ENCODE results near the gene GID8.
"Not testable (repeated sequence)": the region's sequence is repeated elsewhere in the genome, so short reads cannot be mapped to it uniquely, and the experiment has no call there.

Gene GID8

GRCh38 chr20:62922451-62922921 lies 15.5 kb upstream of the GID8 start:
- DNase-seq (ENCODE audit: low spot score): peak; percentile 53

DNA sequence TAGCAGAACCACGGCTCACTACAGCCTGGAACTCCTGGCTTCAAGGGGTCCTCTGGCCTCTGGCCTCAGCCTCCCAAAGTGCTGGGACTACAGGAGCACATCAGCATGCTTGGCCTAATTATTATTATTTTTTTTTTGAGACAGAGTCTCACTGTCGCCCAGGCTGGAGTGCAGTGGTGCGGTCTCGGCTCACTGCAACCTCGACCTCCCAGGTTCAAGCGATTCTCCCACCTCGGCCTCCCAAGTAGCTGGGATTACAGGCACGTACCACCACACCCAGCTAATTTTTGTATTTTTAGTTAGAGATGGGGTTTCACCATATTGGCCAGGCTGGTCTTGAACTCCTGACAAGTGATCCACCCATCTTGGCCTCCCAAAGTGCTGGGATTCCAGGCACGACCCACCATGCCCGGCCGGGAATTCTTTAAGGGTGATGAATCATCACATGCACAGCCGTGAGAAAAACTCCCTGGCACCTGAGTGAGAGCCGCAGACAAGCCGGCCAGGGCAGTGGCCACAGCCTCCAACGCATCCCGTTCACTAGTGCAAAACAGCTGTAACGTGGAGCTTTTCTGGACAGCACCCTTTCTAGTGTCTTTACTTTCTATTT lies 14.8 kb upstream of the GID8 start:
- DNase-seq (ENCODE audit: low spot score): not testable (repeated sequence)

DNA sequence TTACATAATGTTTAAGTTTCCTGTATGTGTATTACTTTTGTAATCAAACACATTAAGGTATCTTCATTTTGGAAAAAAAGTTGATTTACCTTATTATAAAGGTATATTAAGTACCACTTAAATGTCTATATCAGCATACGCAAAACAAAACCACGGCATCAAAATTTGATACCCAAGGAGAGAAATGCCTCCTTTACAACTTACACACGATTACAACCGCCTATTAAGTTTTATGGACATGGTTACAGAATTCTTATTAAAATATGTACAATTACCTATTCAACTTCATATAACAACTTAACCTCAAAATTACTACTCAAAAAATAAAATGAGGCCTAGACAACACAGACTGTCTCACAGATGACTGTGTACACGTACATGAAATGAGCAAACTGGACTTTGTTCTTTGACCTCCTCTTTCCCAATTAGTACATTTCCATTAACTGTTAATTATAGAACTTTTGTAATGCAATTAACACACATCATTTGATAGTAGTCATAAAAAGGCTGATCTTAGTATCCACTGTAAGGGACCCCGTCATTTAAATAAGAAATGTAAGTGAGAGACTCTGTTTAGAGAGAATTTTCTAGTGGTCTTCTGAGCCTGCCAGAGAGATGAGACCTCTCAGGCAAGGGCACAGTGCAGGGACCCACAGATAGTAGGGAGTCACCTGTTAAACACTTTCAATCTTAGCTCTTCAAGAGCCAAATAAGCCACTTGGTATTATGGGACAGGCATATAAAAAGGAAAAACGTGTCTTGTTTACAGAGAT lies 14.1 kb upstream of the GID8 start:
- DNase-seq (ENCODE audit: low spot score): no peak

DNA sequence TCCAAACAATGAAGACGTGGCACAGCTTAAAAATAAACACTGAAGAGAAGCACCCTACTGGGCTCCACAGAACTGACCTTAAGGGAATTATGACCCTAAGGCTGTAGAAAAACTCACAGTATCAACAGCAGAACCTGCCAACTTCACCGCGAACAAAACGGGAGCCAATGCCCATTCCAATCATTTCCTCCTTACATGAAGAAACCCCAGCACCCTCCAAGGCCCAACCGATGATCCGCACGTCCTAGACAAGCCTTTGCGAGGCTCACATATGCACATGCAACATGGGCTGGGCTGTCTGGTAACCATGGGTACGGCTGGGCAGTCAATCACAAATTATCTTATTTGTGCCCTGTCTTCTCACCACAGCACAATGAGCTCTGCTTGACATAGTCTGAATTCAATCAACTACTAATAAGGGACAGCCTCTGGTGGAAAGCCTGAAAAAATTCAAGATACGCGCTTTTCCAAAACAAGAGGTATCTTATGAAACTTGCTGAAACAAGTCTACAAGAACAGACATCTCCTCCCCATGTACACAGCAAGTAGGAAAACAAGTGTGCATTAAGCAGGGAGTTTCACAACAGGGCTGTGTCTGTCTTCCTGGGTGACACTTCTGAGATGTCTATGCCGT lies 13.4 kb upstream of the GID8 start:
- DNase-seq (ENCODE audit: low spot score): no peak

- DNase-seq (ENCODE audit: low spot score): no peak
Observed at GRCh38 chr20:62925076-62925419, 12.9 kb upstream of the GID8 start.

GRCh38 chr20:62925420-62926228 lies 12.3 kb upstream of the GID8 start:
- peak; percentile 24 for DNase-seq (ENCODE audit: low spot score)

DNA sequence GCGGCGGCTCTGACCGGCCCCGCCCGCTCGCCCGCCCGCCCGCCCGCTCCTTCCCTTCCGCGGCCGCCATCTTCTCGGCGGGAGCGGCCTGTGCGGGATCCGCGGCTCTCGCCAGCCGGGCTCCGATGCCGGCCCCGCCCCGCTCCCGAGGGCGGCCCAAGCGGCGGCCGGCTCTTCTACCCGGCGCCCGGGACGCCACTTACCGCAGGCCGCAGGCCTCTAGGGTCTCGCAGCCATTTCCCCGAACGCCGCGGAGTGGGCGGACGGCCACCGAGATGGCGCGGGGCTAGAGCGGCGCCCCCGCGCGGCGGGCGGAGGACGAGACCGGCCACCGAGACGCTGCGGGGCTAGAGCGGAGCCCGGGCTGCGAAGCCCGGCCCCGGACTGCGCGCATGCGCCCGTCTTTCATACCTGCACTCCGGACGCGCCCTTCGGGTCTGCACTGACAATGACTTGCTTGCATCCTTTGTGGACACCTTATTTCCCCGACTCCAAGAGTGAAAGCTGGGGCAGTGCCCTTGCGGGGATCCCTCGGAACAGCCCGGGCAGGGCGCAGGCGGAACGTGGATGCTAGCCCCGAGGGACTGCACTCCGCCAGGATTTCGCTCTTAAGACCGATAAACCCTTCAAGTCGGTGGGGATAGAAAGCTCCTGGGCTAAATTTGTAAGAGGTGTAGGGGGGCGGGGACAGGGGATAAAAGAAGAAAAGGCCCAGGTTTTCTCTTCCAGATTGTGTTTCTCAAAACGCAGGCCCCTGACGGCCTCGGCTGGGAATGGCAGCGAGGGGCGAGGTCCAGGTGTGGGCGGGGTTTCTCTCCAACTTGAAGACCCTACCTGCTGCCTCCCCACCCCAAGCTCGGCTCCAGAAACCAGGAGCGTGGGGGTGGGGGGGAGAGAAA lies 11.5 kb upstream of the GID8 start, which contains the start of gene DIDO1:
DIDO1 (minus strand) TSS at position 277 of the 899 bp plus-strand sequence.
- DNase-seq (ENCODE audit: low spot score): peak; percentile 93

DNA sequence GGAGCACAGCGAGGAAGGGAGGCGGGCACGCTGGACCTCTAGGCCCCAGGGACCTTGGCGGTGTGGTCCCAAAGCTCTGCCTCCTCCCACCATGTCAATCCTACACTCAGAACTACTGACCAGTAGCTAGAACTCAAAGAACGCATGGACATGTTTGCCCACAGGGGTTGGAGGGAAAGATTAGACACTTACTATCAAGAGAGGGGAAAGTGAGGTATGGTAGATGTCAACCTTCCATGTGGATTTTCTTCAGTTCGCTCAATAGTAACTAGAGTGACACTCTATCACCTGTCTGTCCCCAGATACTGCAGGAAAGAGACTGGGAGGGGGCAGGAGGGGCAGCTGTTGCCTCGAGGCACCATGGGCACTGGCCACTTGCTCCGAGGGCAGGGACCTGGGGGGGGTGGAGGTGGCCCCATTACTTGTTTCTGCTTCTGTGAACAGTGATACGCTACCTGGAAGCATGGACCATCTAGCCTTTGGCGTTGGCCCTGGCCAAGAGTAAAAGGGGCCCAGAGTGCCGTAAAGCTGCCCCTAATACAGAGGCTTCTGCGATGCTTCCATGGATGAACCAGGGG lies 10.7 kb upstream of the GID8 start:
- no peak for DNase-seq (ENCODE audit: low spot score)

- DNase-seq (ENCODE audit: low spot score): peak; percentile 21
Observed at GRCh38 chr20:62928246-62928939, 9.6 kb upstream of the GID8 start.

GRCh38 chr20:62929051-62929538 lies 8.9 kb upstream of the GID8 start:
- DNase-seq (ENCODE audit: low spot score): peak; percentile 43

- no peak for DNase-seq (ENCODE audit: low spot score)
Observed at GRCh38 chr20:62931464-62931863, 6.5 kb upstream of the GID8 start.

DNA sequence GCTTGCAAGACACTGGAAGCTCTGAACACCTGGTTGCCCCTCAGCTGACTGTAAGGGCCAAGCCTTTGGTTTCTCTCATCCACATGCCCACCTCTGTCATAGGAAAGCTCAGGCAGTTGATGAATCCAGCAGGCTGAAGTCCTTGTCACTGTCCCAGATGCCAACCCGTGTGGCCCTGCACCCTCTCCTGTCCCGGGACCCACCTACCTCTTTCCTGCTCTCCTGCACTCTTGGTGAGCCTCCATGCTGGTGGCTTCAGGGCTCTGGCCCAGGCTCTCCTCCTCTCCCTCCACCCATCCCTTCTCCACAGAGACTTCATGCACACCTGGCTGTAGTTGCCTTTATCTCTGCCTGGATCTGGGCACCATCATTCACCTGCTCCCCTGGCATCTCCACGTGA lies 4.0 kb upstream of the GID8 start:
- no peak for DNase-seq (ENCODE audit: low spot score)

- no peak for DNase-seq (ENCODE audit: low spot score)
Observed at GRCh38 chr20:62935204-62935967, 2.6 kb upstream of the GID8 start.

- no peak for DNase-seq (ENCODE audit: low spot score)
Observed at GRCh38 chr20:62935968-62936585, 1.9 kb upstream of the GID8 start.

- DNase-seq (ENCODE audit: low spot score): peak; percentile 96
Observed at GRCh38 chr20:62937268-62938104, 461 bp upstream of the GID8 start.

DNA sequence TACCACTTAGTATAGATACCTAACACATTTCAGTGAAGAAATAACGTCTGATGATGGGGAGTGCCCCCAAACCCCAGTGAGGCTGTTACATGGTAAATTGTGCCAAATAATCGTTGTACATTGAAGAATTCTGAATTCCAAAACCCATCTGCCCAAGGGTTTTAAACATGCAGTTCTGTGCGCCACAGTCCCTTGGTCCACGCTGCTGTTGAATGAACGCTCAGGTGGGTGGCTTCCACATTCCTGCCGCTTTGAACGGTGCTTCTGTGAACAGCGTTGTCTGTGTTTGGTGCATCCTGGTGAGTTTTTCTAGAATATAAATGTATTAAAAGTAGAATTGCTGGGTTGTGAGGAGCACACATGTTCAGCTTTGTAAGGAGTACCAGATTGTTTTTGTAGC lies 2.9 kb downstream of the GID8 start:
- no peak for DNase-seq (ENCODE audit: low spot score)

GRCh38 chr20:62941792-62942191 lies 3.8 kb downstream of the GID8 start:
- DNase-seq (ENCODE audit: low spot score): no peak

GRCh38 chr20:62942456-62942855 lies 4.5 kb downstream of the GID8 start:
- DNase-seq (ENCODE audit: low spot score): no peak
